Activated CD8-positive, alpha-beta memory T cell treated with anti-CD3 and anti-CD28 coated beads for 1 hour (primary cell): ENCODE data around the gene CELSR1.

Source experiments
- DNase-seq, 2 donors: peaks; one replicate each; pipeline ENCODE4 v3.0.0-alpha.2; 2020; ENCODE audit warnings: low read depth in 1 of 2; ENCODE audit errors: extremely low read depth in 1 of 2

Gene CELSR1

GRCh38 chr22:46551996-46552395 lies 14.6 kb upstream of the CELSR1 start:
- no peak for DNase-seq

DNA sequence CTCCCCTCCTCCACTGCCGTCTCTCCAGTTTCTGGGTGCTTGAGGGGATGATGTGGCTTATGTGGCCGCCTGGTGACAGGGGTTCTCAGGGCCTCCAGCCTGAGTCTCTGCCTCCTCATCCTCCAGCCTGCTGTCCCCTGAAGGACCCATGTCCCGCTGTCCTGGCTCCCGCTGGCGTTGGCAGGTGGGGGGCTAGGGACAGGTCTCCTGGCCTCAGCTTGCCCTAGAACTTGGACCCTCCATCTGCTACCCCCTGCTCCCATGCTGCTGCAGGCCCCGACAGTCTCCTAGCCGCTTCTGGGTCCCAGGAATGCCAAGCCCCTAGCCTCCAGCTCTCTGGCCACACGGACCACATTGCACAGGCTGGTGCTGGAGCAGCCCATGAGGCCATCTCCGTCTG lies 13.9 kb upstream of the CELSR1 start:
- DNase-seq = no peak

DNA sequence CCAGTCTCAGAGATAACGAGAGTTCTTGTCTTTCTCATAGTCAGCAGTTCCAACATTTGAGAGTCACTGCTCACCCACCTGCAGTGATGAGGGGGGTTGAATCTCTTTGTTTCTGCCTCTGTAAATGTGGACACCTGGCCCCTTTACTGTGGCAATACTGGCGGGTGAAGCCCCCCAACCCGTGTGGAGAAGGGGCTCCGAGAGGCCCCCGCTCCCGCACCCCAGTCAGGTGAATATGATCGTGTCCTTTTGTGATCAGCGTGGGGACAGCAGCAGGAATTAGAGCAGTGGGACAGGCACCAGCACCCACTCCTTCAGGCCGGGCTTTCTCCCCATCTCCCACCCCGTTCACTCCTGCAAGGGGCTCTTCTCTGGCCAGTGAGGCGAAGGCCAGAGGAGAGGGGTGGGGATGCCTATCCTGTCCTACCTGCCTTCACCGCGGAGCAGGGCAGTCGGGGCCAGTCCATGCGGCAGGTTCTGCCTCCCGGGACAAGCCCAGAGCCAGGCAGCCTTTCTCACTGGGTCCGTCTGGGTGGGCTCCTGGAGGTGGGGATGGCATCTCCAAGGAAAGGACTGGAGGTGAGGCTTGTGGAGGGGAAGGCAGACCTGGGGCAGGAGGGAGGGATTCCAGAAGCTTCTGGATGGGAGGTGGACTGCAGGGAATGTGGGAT lies 12.7 kb upstream of the CELSR1 start:
- DNase-seq = no peak

- no peak for DNase-seq
Measured at GRCh38 chr22:46549563-46549840, 12.1 kb upstream of the CELSR1 start.

DNA sequence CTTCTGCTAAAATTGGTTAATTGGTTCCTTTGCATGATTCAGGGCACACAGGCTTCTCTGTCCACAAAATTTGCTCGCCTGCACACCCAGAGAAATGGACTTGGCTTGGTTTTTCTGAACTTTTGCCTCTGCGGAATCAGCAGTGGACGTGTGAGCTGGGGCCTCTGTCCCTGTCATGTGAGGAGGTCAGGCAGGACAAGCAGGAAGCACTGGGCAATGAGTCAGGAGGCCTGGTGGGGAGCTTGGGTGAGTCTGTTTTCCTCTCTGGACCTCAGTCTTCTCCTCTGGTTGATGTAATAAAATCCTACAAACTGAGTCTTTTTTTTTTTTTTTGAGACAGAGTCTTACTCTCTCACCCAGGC lies 10.4 kb upstream of the CELSR1 start:
- DNase-seq = no peak

GRCh38 chr22:46547179-46547882 lies 9.9 kb upstream of the CELSR1 start:
- DNase-seq = no peak

DNA sequence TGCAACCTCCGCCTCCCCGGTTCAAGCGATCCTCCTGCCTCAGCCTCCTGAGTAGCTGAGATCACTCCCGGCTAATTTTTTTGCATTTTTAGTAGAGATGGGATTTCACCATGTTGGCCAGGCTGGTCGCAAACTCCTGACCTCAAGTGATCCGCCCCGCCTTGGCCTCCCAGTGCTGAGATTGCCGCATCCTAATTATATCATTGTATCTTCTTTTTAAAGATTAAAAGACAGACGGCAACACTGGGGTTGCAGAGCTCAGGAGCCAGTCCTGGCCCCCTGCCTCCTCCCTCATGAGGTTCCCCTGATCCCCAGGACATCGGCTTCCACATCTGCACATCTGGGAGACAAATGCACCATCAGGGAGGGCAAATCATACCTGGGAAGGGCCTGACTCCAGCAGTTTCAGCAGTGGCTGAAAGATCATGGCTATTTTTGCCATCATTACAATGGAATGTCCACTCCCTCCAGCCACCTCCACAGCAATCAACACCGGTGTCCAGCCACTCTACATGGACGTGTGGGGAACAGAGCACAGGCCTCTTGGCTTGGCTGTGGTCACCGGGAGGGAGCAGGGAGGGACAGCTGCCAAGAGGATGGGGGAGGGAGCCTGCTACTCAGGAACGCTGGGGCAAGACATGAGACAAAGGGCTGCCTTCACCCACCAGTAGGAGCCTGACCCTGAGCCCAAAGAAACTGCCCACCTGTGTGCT lies 9.2 kb upstream of the CELSR1 start:
- no peak for DNase-seq

GRCh38 chr22:46545086-46545792 lies 7.8 kb upstream of the CELSR1 start:
- DNase-seq = no peak

DNA sequence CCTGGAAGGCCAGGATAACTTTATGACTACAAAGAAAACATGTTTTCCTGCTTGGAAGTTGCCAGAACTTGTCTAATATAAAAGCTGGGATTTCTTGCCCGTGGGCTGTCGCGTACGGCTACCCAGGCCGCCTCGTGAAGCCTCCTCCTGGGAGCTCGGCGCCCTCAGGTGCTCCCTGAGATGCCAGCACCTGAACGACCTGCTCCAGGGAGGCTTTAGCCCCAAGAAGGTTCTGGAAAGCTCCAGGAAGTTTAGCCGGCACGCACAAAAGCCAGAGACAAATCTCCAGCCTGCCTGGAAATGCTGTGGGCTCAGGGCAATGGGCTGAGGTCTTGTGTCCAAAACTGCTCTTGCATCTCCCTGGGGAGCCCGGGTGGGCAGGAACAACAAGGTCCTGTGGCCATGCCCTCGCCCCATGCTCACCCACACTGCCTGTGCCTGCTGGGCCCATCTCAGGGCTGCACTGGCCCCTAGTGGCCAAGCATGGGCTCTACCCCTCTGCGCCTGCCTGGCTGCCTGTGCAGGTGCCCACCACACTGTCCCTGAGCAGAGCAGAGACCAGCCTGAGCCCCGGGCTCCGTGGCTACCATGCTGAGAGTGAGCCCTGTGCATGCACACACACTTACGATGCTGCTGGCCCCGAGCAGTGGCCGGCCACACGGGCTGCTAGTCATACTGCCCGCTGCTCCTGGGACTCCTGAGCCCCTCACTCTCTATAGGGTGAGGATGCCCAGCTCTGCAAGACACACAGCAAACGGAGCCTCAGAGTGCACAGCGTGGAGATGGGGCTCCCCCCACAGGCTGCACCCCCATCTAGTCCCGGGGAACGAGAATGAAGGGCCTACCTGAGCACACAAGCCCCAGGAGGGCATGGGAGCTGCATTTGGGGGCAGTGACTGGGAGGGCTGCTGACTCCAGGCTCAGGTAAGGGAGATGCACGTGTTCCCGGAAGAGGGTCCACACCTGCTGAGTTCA lies 4.9 kb upstream of the CELSR1 start:
- DNase-seq = peak; percentile 27 to 56

DNA sequence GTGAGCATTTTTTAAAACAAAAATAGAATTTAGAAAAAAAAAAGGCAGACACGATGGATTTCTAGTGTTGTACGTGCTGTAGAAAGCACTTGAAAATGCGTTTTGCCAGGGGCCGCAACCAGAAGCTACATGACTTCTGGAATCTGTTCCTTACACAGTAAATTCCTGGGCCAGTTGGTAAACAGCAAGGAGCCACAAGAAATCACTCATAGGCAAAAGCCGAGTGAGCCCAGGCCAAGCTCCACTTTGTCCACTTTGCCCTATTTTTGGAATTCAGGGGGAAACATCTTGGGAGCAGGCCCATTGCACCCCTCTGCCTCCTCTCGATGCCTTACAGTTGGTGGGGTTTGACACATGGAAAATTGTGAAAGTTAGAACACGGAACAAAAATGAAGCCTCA lies 4.1 kb upstream of the CELSR1 start:
- DNase-seq = no peak

DNA sequence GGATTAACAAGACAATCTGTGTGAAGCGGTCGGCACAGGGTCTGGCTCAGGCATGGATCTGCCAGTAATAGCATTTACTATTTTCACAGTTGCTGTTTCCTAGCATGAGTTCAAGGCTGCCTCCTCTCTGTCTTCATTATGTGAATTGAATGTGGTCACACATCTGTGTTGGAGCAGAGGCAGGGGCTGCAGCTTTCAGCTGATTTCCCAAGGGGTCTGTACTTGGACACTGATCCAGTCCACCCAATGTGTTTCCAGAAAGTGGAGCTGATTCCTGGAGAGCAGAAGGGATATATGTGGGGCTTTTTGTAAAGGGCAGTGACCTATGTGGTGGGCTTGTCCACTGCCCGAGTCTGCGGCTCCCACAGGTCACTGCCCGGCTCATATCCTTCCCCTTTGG lies 3.5 kb upstream of the CELSR1 start:
- no peak for DNase-seq

- no peak for DNase-seq
Measured at GRCh38 chr22:46539169-46539568, 1.7 kb upstream of the CELSR1 start.

GRCh38 chr22:46538814-46539160 lies 1.4 kb upstream of the CELSR1 start:
- DNase-seq = no peak

DNA sequence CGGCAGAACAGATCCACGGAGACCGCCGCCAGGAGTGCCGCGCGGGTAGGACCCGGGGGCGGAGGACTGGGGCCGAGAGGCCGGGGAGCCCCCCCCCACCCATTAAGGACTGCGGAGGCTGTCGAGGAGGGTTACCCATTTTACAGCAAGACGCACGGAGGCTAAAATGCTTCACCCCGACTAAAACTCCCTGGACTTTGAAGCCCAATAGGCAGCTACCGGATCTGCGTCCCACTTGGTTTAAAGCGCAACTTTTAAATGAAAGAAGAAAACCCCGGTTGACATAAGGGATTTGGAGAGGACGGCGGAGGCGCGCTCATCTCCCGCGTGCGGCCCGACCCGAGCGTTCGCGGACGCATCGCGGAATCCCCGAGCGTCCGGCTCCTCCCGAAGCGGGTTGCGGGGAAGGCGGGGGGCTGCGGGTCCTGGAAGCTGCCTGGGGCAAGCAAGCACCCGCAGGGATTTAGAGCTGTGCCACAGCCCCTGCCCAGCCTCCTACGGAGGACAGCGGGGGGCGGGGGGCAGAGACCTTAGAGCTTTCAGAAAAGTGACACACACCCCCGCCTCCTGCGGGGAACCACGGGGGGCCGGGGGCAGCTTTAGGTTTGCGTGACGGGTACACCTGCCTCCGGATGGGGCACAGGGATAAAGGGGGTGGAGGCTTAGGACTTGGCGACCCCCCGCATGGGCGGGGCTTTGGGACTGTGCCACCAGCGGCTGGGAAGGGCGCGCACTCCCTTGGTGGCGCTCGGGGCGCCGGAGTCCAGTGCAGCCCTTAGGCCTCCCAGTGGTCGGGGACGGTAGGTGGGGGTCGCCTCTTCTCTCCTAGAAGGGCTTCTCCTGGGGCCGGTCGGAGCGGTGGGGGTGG lies 760 bp upstream of the CELSR1 start:
- DNase-seq = no peak

DNA sequence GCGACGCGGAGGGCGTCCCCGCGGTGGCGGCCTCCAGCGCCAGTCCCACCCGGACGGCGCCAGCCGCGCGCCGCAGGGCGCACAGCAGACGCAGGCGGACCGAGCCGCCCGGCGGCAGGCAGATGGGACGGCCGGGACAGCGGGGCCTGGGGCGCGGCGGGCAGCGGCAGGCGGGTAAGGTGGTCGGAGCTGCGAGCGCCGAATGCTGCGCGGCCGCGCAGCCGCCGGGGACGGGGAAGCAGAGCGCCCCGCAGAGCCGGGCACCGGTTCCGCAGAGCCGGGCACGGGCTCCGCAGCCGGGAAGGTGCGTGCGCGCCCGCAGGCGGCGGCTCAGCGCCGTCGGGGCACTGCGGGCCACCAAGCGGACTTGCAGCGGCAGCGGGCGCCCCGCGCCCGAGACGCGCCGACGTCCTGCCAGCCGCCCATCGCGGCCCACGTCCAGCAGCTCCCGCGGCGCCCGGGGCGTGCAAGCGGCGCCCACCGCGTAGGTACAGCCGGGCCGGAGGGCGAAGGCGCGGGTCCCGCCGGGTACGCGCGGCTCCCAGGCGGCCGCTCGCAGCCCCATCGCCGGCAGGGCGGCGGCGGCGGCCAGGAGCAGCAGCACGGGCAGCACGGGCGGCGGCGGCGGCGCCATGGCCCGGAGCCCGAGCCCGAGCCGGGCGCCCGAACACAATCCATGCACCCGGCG lies 739 bp downstream of the CELSR1 start:
- no peak for DNase-seq

GRCh38 chr22:46535876-46536536 lies 1.4 kb downstream of the CELSR1 start:
- no peak for DNase-seq

DNA sequence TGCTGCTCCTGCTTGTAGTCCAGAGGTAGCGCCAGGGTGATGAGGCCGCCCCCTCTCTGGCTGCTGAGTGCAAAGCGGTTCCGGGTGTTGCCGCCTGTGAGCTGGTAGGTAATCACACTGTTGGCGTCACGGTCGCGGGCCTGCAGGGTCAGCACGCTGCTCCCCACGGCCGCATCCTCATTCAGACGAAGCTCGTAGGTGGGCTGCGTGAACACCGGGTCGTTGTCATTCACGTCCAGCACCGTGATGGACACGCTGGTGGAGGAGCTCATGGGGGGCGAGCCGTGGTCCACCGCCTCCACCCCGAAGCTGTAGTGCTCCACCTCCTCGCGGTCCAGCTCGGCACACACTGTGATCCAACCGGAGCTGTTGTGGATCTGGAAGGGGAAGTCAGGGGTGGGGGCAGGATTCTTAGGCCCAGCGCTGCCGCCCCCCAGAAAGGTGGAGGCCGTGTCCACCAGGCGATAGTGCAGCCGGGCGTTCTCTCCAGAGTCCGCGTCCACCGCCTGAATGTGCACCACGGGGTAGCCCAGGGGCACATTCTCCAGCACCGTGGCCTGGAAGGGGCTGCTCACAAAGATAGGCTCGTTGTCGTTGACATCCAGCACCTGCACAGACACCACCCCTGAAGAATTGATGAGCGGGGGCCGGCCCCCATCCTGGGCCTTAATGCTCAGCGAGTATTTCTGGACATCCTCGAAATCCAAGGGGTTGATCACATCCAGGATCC lies 2.4 kb downstream of the CELSR1 start:
- no peak for DNase-seq

DNA sequence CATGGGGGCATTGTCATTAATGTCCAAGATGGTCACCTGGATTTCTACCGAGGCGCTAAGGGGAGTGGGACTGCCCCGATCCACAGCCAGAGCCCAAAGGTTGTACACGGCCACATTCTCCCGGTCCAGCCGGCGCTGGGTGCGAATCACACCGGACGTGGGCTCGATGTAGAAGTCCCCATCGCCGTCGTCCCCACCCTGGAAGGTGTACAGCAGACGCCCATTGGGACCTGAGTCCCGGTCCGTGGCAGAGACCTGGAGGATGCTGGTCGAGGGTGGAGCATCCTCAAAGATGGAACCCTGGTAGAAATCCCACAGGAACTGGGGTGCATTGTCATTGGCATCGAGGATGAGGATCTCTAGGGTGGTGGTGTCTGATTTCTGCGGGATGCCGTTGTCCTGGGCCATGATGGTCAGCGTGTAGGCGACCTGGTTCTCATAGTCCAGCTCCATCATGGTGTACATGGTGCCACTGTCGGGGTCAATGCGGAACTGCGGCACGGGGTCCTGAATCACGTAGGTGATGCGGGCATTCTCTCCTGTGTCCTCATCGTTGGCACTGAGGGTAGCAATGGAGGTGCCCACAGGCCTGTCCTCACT lies 3.1 kb downstream of the CELSR1 start:
- DNase-seq = no peak
